HL-60/S4 (cell line): ENCODE data around the gene DLG2.
"Not testable (repeated sequence)": the region's sequence is repeated elsewhere in the genome, so short reads cannot be mapped to it uniquely, and the experiment has no call there.

Experiments
- in situ Hi-C: fragments of 300-500 bp; cut with MboI; formaldehyde crosslinking; loops from 2 replicates; pipeline ENCODE4 v1.14.3; 2022; ENCODE audit warnings: low sequenced_read_pairs

The DLG2 gene

DNA sequence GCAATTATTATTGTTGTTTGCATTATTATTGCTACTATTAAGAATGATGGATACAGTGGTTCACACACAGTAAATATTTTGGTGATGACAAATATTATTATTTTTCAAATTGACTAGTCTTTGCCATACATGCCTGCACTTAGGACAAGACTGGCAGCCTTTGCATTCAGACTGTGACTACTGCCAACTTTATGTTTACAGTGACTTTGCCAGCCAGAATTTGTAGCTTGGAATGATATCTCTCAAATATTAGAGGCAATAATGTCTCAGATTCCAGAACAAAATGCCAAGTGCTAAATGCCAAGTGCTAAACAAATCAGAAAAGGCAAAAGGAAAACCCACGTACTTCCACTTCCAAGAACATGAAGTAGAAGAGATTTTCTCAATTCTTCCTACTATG is 823.1 kb downstream of the DLG2 start:
- in situ Hi-C loops, result no loop called here

DNA sequence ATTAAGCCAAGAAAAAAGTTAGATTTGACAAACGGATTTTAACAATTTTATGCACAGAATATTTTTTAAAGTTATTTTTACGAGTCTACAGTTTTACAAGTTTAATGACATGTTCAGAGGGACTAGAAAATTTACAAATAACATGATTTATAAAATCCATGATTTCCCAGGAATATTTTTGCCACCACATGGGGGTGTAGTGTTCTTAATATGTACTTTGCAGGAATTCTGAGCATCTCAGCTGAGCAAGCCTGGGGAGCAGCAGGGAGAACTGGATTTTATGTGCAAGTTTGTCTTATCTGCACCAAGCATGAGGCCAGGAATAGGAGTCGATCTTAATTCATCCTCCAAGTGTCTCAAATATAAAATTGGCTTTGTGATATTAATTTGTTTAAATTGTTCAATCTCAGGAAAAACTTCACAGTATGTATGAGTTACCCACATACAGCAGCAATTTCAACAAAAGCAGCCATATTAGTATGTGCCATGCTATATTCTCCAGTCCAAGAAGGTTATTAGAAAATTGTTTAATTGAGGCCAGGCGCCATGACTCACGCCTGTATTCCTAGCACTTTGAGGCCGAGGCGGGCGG is 826.3 kb downstream of the DLG2 start:
- in situ Hi-C loops, result no loop called here

DNA sequence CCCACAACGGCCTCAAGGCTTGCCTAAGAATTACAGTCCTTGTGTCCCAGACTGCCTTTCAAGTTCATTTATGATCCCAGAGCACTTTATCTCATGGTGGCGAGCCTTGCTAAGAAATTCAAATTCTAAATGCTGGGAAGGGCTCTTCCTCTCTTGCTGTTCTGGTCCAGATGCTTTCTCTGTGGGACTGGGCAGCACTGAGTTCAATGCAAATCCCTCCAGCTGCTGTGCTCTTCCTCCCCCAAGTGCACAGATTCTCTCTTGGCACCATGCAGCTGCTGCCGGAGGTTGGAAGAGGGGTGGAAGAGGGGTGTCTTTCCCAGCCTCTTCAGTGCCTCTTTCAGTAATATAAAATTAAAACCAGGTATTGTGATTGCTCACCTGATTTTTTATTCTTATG is 828.0 kb downstream of the DLG2 start:
- in situ Hi-C loops, result no loop called here

DNA sequence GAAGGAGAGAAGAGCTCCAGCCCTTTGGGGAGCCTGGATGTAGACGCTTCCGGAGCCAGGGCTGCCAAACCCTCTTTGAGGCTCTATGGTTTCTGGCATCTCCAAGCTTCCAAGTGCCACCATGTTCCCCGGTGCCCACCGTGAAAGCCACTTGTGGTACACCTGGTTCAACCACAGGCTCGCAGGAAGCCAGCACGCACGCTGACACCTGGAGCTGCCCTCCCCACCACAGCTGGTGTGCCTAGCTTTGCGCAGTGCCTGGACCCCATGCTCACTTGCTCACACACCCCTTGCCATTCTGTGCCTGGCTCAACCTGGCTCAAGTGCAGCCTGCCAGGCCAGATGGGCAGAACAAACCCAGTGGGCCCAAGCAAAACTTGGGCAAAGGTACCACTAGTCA is 831.4 kb downstream of the DLG2 start:
- in situ Hi-C loops, result no loop called here

DNA sequence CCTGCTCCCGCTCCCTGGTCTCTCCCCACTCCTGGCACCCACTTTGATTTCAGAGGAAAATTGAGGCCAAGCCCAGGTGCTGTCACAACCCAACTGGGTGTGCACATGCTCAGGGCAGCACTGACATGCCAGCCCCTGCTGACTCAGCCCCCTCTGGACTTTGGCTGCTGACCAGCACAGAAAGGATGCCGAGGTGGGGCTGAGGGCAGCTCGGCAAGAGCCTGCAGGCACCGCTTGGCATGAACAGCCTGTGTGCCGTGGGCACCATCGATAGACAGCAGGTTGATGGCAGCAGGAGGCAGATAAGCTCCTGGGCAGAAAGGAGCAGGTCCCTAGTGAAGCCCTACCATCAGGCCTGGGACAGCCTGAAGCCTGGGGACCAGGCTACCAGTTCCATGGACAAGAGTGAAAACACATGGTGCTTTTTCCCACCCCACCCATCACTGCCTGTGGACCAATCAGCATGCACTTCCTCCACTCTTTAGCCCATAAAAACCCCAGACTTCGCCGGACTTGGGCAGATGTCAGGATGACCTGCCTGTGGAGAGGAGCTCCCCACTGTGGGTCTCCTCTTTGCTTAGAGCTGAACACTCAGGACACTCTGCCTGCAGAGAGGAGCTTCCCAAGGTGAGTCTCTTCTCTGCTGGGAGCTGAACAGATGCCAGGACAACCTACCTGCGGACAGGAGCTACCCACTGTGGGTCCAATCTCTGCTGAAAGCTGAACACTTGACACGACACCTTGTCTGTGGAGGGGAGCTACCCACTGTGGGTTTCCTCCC is 832.3 kb downstream of the DLG2 start:
- in situ Hi-C loops, result no loop called here

DNA sequence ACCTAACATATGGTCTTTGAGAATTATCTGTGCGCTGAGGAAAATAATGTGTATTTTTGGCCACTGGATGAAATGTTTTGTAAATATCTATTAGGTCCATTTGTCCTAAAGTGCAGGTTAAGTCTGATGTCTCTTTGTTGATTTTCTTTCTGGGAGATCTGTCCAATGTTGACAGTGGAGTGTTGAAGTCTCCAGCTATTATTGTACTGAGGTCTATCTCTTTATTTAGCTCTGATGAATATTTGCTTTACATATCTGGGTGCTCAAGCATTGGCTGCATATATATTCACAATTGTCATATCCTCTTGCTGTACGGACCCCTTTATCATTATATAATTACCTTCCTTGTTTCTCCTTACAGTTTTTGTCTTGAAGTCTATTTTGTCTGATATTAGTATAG is 833.8 kb downstream of the DLG2 start:
- in situ Hi-C loops, result no loop called here

DNA sequence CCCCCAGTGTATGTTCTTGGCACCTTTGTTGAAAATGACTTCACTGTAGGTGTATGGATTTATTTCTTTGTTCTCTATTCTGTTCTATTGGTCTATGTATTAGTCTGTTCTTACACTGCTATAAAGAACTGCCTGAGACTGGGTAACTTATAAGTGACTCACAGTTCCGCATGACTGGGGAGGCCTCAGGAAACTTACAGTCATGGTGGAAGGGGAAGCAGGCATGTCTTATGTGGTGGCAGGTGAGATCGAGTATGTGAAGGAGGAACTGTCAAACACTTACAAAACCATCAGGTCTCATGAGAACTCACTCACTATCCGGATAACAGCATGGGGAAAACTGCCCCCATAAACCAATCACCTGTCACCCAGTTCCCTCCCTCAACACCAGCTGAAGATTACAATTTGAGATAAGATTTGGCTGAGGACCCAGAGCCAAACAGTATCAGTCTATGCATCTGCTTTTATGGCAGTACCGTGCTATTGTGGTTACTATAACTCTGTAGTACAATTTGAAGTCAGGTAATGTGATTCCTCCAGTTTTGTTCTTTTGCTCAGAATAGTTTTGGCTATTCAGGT is 836.2 kb downstream of the DLG2 start:
- in situ Hi-C loops, result no loop called here

DNA sequence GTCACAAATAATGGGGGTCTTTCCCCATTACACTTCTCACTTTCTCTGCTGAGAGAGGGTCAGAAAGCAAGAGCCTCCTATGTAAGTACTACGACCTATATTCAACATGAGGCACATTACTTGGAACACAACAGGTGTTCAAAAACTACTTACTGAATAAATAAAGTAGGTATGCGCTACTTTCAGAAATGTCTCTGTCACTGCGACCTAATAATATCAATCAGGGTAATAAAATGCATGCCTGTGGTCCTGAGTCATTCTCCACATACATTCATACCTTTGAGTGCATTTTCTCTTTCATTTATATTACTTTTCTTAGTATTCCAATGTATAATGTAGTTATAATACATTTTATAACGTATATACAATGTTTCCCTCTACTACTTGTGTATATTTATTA is 838.9 kb downstream of the DLG2 start:
- in situ Hi-C loops, result no loop called here

DNA sequence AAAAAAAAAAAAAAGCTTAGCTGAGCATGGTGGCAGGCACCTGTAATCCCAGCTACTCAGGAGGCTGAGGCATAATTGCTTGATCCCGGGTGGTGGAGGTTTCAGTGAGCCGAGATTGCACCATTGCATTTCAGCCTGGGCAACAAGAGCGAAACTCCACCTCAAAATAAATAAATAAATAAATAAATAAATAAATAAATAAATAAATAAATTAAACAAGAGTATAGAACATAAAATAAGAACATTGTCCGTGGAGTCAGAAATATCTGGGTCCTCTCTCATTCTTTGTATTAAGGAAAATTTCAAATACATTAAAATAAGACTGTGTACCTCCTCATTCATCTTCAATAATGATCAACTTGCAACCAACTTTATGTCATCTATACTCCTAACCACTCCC is 843.0 kb downstream of the DLG2 start:
- in situ Hi-C loops, result not testable (repeated sequence)

DNA sequence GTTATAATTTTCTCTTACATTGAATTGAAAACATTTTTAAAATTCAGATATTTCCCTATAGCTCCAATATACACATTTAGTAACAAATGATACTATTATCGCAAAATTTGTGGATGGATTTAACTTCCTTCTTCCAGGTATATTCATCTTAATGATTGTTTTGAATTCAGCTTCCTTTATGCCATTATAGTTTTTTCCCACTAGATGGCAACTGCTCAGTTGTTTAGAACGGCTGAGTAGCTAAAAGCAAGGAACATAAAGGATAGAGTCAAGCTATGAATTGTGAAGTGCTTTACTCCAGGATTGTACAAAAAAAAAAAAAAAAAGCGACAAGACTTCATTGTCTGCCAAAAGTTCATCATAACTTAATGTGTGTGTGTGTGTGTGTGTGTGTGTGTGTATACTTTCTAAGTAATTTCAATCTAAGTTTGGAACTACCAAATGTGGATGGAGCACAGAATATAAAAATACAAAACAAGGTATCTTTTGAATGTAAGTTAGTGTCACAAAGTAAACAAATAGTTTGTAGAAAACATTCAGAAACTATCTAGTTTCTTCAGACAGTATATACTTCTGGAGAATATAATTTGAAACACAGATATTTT is 846.4 kb downstream of the DLG2 start:
- in situ Hi-C loops, result no loop called here

DNA sequence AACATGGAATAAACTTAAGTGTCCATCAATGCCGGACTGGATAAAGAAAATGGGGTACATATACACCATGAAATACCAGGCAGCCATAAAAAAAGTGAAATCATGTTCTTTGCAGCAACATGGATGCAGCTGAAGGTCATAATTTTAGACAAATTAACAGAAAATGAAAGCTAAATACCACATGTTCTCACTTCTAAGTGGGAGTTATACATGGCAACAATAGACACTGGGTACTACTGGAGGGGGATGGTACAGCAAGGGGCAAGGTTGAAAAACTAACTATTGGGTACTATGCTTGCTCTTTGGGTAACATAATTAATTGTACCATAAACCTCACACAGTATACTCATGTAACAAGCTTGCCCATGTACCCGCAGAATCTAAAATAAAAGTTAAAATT is 851.6 kb downstream of the DLG2 start:
- in situ Hi-C loops, result no loop called here

DNA sequence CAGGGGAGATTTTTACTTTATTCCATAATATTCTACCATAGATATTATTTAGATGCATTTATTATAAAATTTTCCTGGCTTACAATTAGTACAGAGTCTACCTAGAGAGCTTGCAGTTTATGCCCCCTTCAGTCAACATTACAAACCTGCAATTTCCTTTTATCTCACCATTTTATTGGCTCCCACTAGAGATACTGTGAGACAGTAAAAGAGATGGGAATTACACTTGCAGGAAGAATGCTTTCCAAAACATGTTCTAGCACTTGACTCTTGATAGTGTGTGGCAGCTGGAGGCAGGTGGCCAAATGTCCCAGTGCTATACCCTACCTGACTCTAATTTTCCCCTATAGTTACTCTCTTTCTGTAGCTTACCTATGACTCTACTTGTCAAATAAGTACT is 863.2 kb downstream of the DLG2 start:
- in situ Hi-C loops, result no loop called here

DNA sequence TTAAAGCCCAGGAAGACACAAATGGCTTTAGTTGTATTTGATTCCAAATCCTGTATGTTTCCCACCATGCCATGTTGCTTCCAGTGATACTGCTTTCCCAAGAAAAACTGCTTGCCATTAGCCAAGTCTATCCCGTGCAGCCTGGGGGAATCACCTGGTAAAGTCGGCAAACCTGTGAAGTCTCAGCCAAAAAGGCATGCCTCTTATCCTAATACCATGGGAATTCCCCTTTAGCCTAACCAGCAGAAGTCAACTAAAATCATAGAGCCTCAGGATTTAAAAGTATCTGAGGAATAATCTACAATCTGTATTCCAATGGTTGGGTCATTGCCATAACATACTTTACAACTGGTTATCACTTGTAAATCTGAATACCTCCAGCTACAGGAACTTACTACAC is 869.4 kb downstream of the DLG2 start:
- in situ Hi-C loops, result no loop called here

DNA sequence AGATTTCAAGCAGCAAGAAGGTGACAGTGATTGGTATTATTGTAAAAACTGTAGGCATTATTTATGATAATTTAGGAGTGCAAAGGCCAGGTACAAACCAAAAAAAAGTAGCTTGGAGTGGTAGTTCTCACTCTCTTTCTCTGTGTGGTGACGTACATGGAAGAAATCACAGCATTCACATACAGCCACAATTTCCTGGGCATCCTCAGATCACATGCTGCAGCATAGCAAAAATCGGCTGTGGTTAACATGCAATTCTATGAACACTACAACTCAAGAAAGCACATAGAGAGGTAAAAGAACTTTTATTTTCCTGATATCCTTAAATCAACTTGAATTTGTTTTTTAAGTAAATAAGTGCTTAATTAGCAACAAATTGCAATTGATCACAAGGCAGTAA is 875.8 kb downstream of the DLG2 start:
- in situ Hi-C loops, result no loop called here

DNA sequence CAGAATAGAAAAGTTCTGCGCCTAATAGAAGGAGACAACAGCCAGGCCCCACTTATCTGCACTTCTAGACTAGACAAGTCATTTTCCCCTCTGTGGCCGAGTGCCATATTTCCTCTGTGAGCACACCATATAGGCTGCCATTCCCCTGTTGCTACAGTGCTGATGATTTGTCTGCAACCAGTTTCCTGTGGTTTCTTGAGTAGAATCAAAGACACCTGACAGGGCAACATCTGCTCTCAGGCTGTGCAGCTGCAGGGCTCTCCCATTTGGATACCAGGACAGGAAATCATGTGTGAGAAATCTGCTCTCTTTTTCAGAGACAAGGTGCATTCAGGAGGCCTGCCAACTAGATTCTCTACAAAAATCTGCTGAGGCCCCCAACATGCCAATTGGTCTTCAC is 879.3 kb downstream of the DLG2 start:
- in situ Hi-C loops, result no loop called here

DNA sequence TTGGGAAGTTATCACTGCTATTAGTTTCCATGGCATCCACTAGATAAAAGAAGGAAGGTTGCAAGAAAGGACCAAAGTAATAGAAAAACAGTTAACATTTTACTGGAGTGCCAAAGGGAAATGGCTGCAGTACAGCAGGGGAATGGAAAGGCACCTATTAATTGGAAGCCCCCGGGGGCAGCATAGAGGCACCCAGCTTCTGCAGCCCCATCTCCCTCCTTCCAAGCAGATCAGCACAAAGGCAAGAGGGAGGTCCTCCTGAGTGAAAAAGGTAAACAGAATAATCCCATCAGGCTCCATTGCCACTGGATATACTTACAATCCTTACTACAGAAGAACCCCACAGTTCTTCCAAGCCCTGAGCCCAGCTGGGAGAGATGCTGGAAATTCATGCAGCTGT is 887.1 kb downstream of the DLG2 start:
- in situ Hi-C loops, result no loop called here

DNA sequence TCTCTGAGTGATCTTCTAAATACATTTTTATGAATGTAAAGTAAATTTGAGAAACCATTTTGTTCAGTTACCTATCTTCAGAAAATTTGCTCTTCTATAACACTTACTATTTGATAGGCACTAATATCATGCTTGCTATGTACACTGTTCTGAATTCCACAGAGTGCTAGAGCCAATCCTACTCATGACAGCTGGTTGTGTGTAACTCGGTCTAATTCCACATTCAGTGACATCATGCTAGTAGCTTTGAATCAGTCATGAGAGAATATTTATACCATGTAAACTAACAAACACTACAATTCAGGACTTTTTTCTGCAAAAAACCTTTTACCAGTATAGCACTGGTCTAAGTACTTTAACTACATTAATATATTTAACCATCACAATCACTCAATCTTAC is 902.9 kb downstream of the DLG2 start:
- in situ Hi-C loops, result no loop called here

DNA sequence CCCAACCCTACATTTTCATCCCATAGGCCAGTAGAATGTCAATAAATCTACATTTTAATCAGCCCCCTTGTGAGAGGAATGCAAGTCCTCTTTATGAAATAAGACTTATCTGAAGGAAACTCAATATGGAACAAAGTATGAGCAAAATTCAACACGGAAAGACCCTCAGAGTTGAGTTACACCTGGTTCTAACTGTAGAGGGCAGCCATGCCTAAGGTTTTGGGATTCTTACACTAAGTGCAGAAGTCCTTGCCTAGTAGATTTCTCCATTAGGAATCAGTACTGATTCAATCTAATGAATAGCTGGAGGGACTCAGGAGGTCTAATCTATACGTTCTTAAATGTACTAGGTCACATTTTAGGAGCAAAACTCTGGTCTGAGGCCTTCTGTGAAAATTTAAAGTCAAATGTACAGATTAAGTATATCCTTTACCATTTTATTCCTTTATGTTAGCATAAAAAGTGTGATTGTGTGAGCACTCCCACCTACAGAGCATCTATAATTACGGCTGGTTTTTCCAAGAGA is 904.5 kb downstream of the DLG2 start:
- in situ Hi-C loops, result no loop called here

DNA sequence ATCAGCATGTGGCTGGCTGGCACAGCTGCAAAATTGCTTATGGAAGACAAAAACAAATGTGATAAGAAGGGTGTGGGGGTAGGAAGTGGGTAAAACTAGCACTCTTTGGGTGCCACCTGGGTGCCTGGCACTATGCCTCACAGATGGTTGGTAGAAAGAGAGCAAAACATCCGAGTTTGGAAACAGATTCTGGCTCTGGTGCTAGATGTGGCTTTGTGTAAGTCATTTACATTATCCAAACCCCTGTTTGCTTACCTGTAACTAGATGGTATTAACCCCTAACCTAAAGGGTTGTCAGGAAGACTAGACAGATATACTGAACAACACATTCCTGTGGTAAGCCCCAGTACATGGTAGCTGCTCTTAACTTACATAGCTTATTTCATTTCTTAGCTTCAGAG is 905.6 kb downstream of the DLG2 start:
- in situ Hi-C loops, result no loop called here

DNA sequence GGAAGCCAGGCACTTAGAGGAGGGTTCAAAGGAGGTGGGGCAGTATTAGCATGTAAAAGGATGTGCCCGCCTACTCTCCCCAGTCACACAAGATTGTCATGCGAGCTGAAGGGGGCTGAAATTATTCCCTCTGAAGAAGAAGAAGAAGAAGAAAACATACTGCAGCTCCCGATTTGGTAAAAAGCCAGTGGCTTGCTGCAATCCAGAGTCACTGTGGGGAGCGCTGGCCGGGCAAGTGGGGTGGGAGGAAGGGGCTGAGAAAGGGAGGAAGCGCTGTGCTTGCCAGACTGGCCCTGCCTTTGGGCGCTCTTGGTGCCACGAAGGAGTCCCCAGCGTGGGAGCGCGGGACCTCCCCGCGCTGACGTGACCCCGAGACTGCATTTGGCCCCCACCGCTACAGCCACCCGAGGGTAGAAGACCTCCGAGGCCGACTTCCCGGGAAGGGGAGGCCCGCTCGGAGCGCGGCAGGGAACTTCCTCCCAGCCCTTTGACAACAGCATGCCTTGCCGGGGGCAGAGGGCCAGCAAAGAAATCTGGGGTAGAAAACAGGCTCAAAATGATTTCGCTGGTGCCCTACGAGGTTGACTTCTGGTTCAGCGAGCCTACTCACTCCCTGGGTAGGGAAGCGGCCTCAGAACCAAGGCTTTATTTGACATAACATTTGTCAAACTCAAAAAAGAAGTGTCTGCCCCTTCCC is 906.3 kb downstream of the DLG2 start:
- in situ Hi-C loops, result no loop called here

DNA sequence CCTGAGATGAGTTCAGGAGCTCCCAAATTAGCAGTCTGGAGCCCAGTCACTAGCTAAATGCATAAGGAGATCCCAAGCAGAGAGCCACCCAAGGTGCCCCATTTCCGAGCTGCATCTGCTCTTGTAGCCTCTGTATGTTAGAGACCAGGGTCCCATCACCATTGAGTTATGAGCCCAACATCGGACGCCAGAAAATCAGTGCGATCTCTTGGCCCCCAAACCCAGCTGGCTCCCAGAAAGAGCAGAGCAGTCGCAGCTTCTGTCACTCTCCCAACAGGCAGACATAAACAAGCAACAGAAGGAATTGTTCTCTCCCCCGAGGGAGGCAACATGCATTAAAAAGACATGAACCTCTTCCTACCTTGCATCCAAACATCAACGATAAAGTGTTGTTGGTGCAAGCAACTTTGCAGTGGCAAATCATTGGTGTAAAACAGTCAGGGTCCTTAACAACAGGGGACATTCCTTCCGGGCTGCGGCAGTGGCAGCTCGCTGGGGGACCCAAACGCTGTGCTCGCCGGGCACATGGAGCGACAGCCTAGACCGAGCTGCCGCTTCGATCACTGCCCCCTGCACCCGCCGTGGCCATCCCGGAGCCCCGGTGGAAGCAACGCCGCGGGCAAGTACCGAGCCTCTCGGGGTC is 907.1 kb downstream of the DLG2 start:
- in situ Hi-C loops, result no loop called here
